HepG2 (cell line): Measurements from ENCODE around the gene MUL1. TPM values are rescaled to one million over a fixed set of nuclear protein-coding genes. Genes with fewer than 3 reads are reported as not detected.

ENCODE experiments used
- BCLAF1 ChIP-seq: fragments of 450-650 bp; IDR thresholded peaks from 2 replicates; pipeline ENCODE4 v1.6.1; 2017; ENCODE audit warnings: mild to moderate bottlenecking
- CSRNP2 ChIP-seq: sonication (generic); formaldehyde crosslinking; conservative IDR thresholded peaks from 2 replicates; pipeline ENCODE4 v1.8.0; 2022; ENCODE audit warnings: low read depth, missing genetic modification reagents
- ELF1 ChIP-seq: sonication (generic); formaldehyde crosslinking; IDR thresholded peaks from 2 replicates; pipeline ENCODE4 v1.4.0; 2020; ENCODE audit warnings: missing genetic modification reagents
- ESRRA ChIP-seq: sonication (generic); formaldehyde crosslinking; IDR thresholded peaks from 2 replicates; pipeline ENCODE4 v1.5.1; 2020; ENCODE audit warnings: mild to moderate bottlenecking, low read depth, missing genetic modification reagents
- FOXO1 ChIP-seq: sonication (generic); formaldehyde crosslinking; IDR thresholded peaks from 2 replicates; pipeline ENCODE4 v1.4.0; 2020; ENCODE audit warnings: missing genetic modification reagents
- HDAC6 ChIP-seq: fragments of 200-600 bp; sonication (generic); IDR thresholded peaks from 2 replicates; pipeline ENCODE4 v1.7.0; 2017; ENCODE audit warnings: mild to moderate bottlenecking, antibody characterized with exemption, low read length, low read depth
- HNF1A ChIP-seq, 2 experiments: sonication (generic) in 1 of 2; formaldehyde crosslinking in 1 of 2; IDR thresholded peaks; 2 replicates each; pipeline versions ENCODE4 v1.4.0 to v1.6.1; 2016 to 2020; ENCODE audit warnings: borderline replicate concordance in 1 of 2, low read depth in 1 of 2, mild to moderate bottlenecking in 1 of 2, missing genetic modification reagents in 1 of 2
- HNRNPLL ChIP-seq: fragments of 200-400 bp; formaldehyde crosslinking; IDR thresholded peaks from 2 replicates; pipeline ENCODE4 v1.6.1; 2017; ENCODE audit warnings: mild to moderate bottlenecking, low read depth, low read length; ENCODE audit not compliant: poor library complexity, severe bottlenecking
- PBX3 ChIP-seq: sonication (generic); formaldehyde crosslinking; IDR thresholded peaks from 2 replicates; pipeline ENCODE4 v1.8.1; 2023; ENCODE audit warnings: missing genetic modification reagents, inconsistent platforms, borderline replicate concordance
- SNAPC5 ChIP-seq: sonication (generic); formaldehyde crosslinking; IDR thresholded peaks from 2 replicates; pipeline ENCODE4 v1.8.1; 2023; ENCODE audit warnings: mild to moderate bottlenecking, missing genetic modification reagents, borderline replicate concordance
- TP53 ChIP-seq: sonication (generic); formaldehyde crosslinking; conservative IDR thresholded peaks from 2 replicates; pipeline ENCODE4 v1.4.0; 2020; ENCODE audit warnings: missing genetic modification reagents
- TSC22D2 ChIP-seq: sonication (generic); formaldehyde crosslinking; IDR thresholded peaks from 2 replicates; pipeline ENCODE4 v1.5.1; 2020; ENCODE audit warnings: missing genetic modification reagents, mild to moderate bottlenecking, borderline replicate concordance
- YY1 ChIP-seq: IDR thresholded peaks from 2 replicates; pipeline ENCODE4 v1.6.1; 2011; ENCODE audit warnings: low read length, low read depth, moderate library complexity, mild to moderate bottlenecking; ENCODE audit not compliant: insufficient read depth, insufficient replicate concordance
- ZNF275 ChIP-seq: sonication (generic); formaldehyde crosslinking; IDR thresholded peaks from 2 replicates; pipeline ENCODE4 v1.8.0; 2022; ENCODE audit warnings: missing genetic modification reagents, mild to moderate bottlenecking, inconsistent platforms, borderline replicate concordance
- ZNF382 ChIP-seq: sonication (generic); formaldehyde crosslinking; IDR thresholded peaks from 2 replicates; pipeline ENCODE4 v1.5.0; 2020; ENCODE audit warnings: missing genetic modification reagents, mild to moderate bottlenecking, borderline replicate concordance
- ZNF850 ChIP-seq: sonication (generic); formaldehyde crosslinking; conservative IDR thresholded peaks from 2 replicates; pipeline ENCODE4 v1.9.0; 2021; ENCODE audit warnings: mild to moderate bottlenecking, missing genetic modification reagents
- polyA plus RNA-seq, 8 experiments: library from polyadenylated mRNA; depleted of rRNA in 3 of 8; stranded (reverse) in 7 of 8; unstranded in 1 of 8; fragments of >200 nt; fragmentation: Illumina TruSeq in 4 of 8; extraction: Trizol in 4 of 8; gene quantifications; 2 replicates each; pipeline versions ENCODE4 v1.2.1 to v1.2.3, GENCODE V29; 2011 to 2016; ENCODE audit warnings: low read depth in 4 of 8, missing spikeins in 1 of 8, mixed read lengths in 1 of 8; ENCODE audit not compliant: insufficient read depth in 1 of 8
- total RNA-seq, 5 experiments: library from RNA; depleted of rRNA; stranded (reverse); fragments of >200 nt; fragmentation: Illumina TruSeq; extraction: Trizol; gene quantifications; 2 replicates each; pipeline ENCODE4 v1.2.3, GENCODE V29; 2016; ENCODE audit warnings: low read depth in 1 of 5

MUL1 gene
- total and polyA plus RNA-seq, 2 of the 13 experiments (the other 11 are each of a cell fraction or from before 2014, with no cell fraction given) = 21.5 to 26.5 TPM

GRCh38 chr1:20483833-20484518, 24.0 kb downstream of the MUL1 start (continued):
- TF ChIP-seq HNRNPLL (peak; percentile 63), ZNF850 (CRISPR knock-in tag) (no peak), TSC22D2 (CRISPR knock-in tag) (no peak), YY1 (no peak), FOXO1 (CRISPR knock-in tag) (no peak), HNF1A (IDR thresholded peaks at IDR 0.05; ENCODE audit: low read depth) (no peak), HNF1A (CRISPR knock-in tag; IDR thresholded peaks at IDR 0.05; ENCODE audit: borderline replicate concordance) (0 out of 2 replicates have a peak, but pooled peaks have one; percentile 10), BCLAF1 (no peak), ZNF275 (CRISPR knock-in tag) (peak; percentile 11; the same call in 1 of the 2 replicates), CSRNP2 (CRISPR knock-in tag) (no peak), ESRRA (CRISPR knock-in tag) (no peak), SNAPC5 (CRISPR knock-in tag) (no peak), ELF1 (CRISPR knock-in tag) (no peak), PBX3 (CRISPR knock-in tag) (no peak), HDAC6 (no peak), TP53 (CRISPR knock-in tag) (no peak), ZNF382 (CRISPR knock-in tag) (no peak)
